Activated B cell treated with CpG ODN at 0.5 μM for 24 hours (primary cell): Measurements from ENCODE around the gene SRGAP2C. TPM values are rescaled to one million over a fixed set of nuclear protein-coding genes. Genes with fewer than 3 reads are reported as not detected.
"Not testable (repeated sequence)": the region's sequence is repeated elsewhere in the genome, so short reads cannot be mapped to it uniquely, and the experiment has no call there.

ENCODE experiments used
- ATAC-seq: fragments of 200-7000 bp; cut with Tn5 transposase; one replicate; pipeline ENCODE4 v1.10.0; 2021; ENCODE audit warnings: low read depth, mild to moderate bottlenecking, moderate library complexity
- CTCF ChIA-PET: fragments of 350-600 bp; sonication (Branson Sonifier 250); formaldehyde crosslinking; loops from one replicate; lab custom pipeline; 2021; ENCODE audit warnings: antibody characterized with exemption; lab: Charles Lee
- POLR2A ChIA-PET: fragments of 350-600 bp; sonication (Branson Sonifier 250); formaldehyde crosslinking; loops from one replicate; lab custom pipeline; 2021; ENCODE audit warnings: antibody characterized with exemption; lab: Charles Lee
- DNase-seq: peaks from one replicate; pipeline ENCODE4 v3.0.0; 2022
- H3K27ac Mint-ChIP-seq: one replicate; pipeline ENCODE4 v1.8.0; 2020; ENCODE audit warnings: mixed read lengths
- H3K27me3 Mint-ChIP-seq: one replicate; pipeline ENCODE4 v1.8.0; 2021; ENCODE audit warnings: mixed read lengths
- H3K36me3 Mint-ChIP-seq: one replicate; pipeline ENCODE4 v1.8.0; 2021; ENCODE audit warnings: low read depth, mixed read lengths
- H3K4me1 Mint-ChIP-seq: one replicate; pipeline ENCODE4 v1.8.0; 2021; ENCODE audit warnings: mixed read lengths
- H3K4me3 Mint-ChIP-seq: one replicate; pipeline ENCODE4 v1.8.0; 2020; ENCODE audit warnings: mild to moderate bottlenecking, mixed read lengths
- H3K9me3 Mint-ChIP-seq: one replicate; pipeline ENCODE4 v1.8.0; 2020; ENCODE audit warnings: mixed read lengths
- intact Hi-C: fragments of 100-400 bp; cut with micrococcal nuclease; formaldehyde crosslinking; loops from one replicate; pipeline ENCODE4 v1.15.1; 2024
- total RNA-seq: library from RNA; stranded (reverse); gene quantifications from 2 replicates; pipeline ENCODE4 v1.2.3, GENCODE V29; 2022

Gene SRGAP2C
- total RNA-seq, 1 donor from 2014 or later: 23.8 TPM

- H3K4me1 Mint-ChIP-seq, POLR2A ChIA-PET, H3K27me3 Mint-ChIP-seq, H3K36me3 Mint-ChIP-seq, ATAC-seq, H3K4me3 Mint-ChIP-seq, CTCF ChIA-PET, intact Hi-C loops, H3K9me3 Mint-ChIP-seq, DNase-seq, H3K27ac Mint-ChIP-seq: not testable (repeated sequence)
These were observed 12.5 kb downstream of the SRGAP2C start for GRCh38 chr1:121197095-121197882.

DNA sequence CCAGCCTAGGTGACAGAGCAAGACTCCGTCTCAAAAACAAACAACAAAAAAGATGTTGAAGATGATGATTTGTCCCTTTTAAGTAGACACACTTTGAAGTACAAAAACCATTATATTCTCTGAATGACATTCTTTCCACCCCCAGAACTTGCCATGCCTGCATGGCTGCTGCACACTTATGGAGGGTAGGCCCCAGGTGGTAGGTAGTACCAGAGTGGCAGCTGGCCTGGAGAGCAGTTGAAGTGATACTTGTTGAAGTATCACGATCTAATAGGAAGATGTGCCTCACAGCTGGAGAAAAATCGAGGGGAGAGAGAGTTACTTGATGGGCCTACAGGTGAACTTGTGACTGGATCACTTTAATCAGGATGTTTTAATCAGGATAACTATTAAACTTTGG, 15.0 kb downstream of the SRGAP2C start:
- DNase-seq, POLR2A ChIA-PET, CTCF ChIA-PET, H3K27ac Mint-ChIP-seq, H3K9me3 Mint-ChIP-seq, ATAC-seq, intact Hi-C loops, H3K27me3 Mint-ChIP-seq, H3K36me3 Mint-ChIP-seq, H3K4me3 Mint-ChIP-seq, H3K4me1 Mint-ChIP-seq: not testable (repeated sequence)

GRCh38 chr1:121200232-121200631, 15.5 kb downstream of the SRGAP2C start:
- H3K27ac Mint-ChIP-seq, H3K27me3 Mint-ChIP-seq, H3K36me3 Mint-ChIP-seq, POLR2A ChIA-PET, ATAC-seq, intact Hi-C loops, CTCF ChIA-PET, H3K9me3 Mint-ChIP-seq, H3K4me3 Mint-ChIP-seq, H3K4me1 Mint-ChIP-seq, DNase-seq: not testable (repeated sequence)

- H3K36me3 Mint-ChIP-seq, ATAC-seq, DNase-seq, H3K27ac Mint-ChIP-seq, H3K4me3 Mint-ChIP-seq, H3K9me3 Mint-ChIP-seq, H3K27me3 Mint-ChIP-seq, CTCF ChIA-PET, intact Hi-C loops, H3K4me1 Mint-ChIP-seq, POLR2A ChIA-PET: not testable (repeated sequence)
These were observed 16.5 kb downstream of the SRGAP2C start for GRCh38 chr1:121200985-121201981.

DNA sequence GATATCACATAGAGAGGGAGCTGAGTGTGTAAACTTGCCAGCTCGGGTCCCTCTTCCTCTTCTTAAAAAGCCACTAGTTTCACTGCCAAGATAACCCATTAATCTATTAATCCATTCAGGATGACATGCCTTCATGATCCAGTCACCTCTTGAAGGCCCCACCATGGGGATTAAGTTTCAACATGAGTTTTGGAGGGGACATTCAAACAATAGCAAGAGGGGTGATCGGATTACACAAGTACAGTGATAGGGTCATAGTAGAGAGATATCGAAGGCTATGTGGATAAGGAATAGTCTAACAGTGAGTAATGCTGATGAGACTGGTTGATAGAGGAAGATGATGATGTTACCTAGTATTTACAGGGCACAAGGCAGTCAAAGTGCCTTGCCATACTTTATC, 18.2 kb downstream of the SRGAP2C start:
- H3K9me3 Mint-ChIP-seq, H3K27ac Mint-ChIP-seq, ATAC-seq, H3K27me3 Mint-ChIP-seq, intact Hi-C loops, CTCF ChIA-PET, DNase-seq, POLR2A ChIA-PET, H3K36me3 Mint-ChIP-seq, H3K4me1 Mint-ChIP-seq, H3K4me3 Mint-ChIP-seq: not testable (repeated sequence)

GRCh38 chr1:121205786-121206711, 21.3 kb downstream of the SRGAP2C start:
- ATAC-seq, H3K4me1 Mint-ChIP-seq, CTCF ChIA-PET, H3K27me3 Mint-ChIP-seq, intact Hi-C loops, H3K27ac Mint-ChIP-seq, H3K4me3 Mint-ChIP-seq, H3K9me3 Mint-ChIP-seq, DNase-seq, H3K36me3 Mint-ChIP-seq, POLR2A ChIA-PET: not testable (repeated sequence)

DNA sequence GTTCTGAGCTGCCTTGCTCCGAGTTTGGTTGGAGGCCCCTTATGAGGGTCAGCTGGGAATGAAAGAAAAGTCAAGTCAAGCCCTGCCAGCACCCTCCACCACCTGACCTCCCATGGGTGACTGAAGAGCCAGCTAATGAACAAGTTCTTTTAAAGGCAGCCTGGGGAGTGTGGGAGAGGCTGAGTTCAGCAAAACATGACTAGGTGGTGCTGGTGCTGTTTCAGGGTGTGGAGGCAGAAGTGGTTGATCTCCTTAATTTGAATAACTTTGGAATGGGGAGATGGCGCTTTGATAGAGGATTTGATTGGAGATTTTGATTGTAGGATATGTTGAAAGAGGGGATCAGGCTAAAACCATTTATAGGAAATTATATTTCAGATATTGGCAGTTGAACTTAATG, 22.6 kb downstream of the SRGAP2C start:
- DNase-seq, H3K9me3 Mint-ChIP-seq, ATAC-seq, CTCF ChIA-PET, H3K27me3 Mint-ChIP-seq, H3K4me1 Mint-ChIP-seq, H3K36me3 Mint-ChIP-seq, H3K4me3 Mint-ChIP-seq, intact Hi-C loops, H3K27ac Mint-ChIP-seq, POLR2A ChIA-PET: not testable (repeated sequence)

GRCh38 chr1:121208375-121208774, 23.6 kb downstream of the SRGAP2C start:
- CTCF ChIA-PET, H3K36me3 Mint-ChIP-seq, H3K4me1 Mint-ChIP-seq, DNase-seq, H3K9me3 Mint-ChIP-seq, POLR2A ChIA-PET, ATAC-seq, H3K27ac Mint-ChIP-seq, H3K4me3 Mint-ChIP-seq, intact Hi-C loops, H3K27me3 Mint-ChIP-seq: not testable (repeated sequence)

DNA sequence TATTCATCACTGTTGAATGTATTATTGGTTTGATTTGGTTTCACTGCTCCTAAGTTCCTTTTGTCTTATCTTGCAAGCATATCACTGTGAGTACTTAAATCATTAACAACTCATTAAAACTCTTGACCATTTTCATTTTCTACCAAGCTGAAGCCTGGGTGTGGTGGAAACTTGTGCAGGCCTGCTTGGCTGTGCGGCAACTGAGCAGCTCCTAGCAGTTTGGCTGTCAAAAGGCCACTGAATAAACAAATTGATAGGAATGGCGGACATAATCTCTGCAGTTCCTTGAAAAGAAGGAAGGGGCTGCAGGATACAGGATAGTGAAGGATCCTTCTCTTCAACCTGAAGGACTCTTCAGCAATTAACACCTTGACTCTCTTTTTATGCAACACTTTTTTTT, 26.0 kb downstream of the SRGAP2C start:
- H3K36me3 Mint-ChIP-seq, DNase-seq, H3K9me3 Mint-ChIP-seq, ATAC-seq, CTCF ChIA-PET, H3K27me3 Mint-ChIP-seq, POLR2A ChIA-PET, intact Hi-C loops, H3K4me1 Mint-ChIP-seq, H3K27ac Mint-ChIP-seq, H3K4me3 Mint-ChIP-seq: not testable (repeated sequence)

DNA sequence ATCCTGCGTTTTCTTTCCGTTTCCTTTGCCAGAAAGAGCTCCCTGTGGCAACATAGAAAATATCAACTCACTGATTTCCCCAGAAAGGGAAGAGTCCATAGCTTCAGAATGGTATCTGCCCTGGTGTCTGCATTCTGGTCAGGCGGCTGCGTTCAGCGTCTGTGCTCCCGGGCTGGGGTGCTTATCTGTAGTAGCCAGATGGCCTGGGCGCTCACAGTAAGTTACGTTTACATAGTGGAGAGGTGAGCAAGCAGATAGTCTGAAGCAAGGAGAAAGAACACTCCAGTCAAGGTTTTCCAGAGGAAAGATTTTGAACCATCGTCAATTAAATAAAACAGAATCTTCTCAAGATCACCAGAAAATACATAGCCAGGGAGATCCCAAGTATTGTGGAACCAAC, 28.7 kb downstream of the SRGAP2C start:
- CTCF ChIA-PET, H3K27me3 Mint-ChIP-seq, H3K9me3 Mint-ChIP-seq, H3K4me3 Mint-ChIP-seq, DNase-seq, H3K27ac Mint-ChIP-seq, ATAC-seq, H3K4me1 Mint-ChIP-seq, intact Hi-C loops, H3K36me3 Mint-ChIP-seq, POLR2A ChIA-PET: not testable (repeated sequence)

- DNase-seq, POLR2A ChIA-PET, H3K4me3 Mint-ChIP-seq, H3K27me3 Mint-ChIP-seq, CTCF ChIA-PET, H3K9me3 Mint-ChIP-seq, intact Hi-C loops, H3K27ac Mint-ChIP-seq, H3K4me1 Mint-ChIP-seq, H3K36me3 Mint-ChIP-seq: not testable (repeated sequence)
- peak; percentile 88 for ATAC-seq
These were observed 29.9 kb downstream of the SRGAP2C start for GRCh38 chr1:121214544-121215156.
